Ectodermal cell (in vitro differentiated cells): ENCODE data around the gene ZNF568.

Experiments used
- H3K27ac ChIP-seq: 2 replicates; pipeline ENCODE4 v1.7.0; 2013; ENCODE audit warnings: mild to moderate bottlenecking, low read depth, low read length; ENCODE audit not compliant: insufficient read depth, poor library complexity, severe bottlenecking
- H3K27me3 ChIP-seq: 2 replicates; pipeline ENCODE4 v1.7.0; 2013; ENCODE audit warnings: mild to moderate bottlenecking, low read length; ENCODE audit not compliant: insufficient read depth, control insufficient read depth, poor library complexity, severe bottlenecking
- H3K36me3 ChIP-seq: one replicate; pipeline ENCODE4 v1.7.0; 2013; ENCODE audit warnings: low read length; ENCODE audit not compliant: control insufficient read depth, insufficient read depth
- H3K4me1 ChIP-seq: one replicate; pipeline ENCODE4 v1.7.0; 2013; ENCODE audit warnings: low read length; ENCODE audit not compliant: control insufficient read depth, insufficient read depth
- H3K4me3 ChIP-seq: 2 replicates; pipeline ENCODE4 v1.7.0; 2013; ENCODE audit warnings: low read depth, low read length, control low read depth; ENCODE audit not compliant: insufficient read depth
- H3K9me3 ChIP-seq: 2 replicates; pipeline ENCODE4 v1.7.0; 2013; ENCODE audit warnings: mild to moderate bottlenecking, low read length, moderate library complexity; ENCODE audit not compliant: control insufficient read depth
- WGBS, 2 experiments: methylation state at CpG; one replicate each; pipeline ENCODE4 v1.1.7; 2013; ENCODE audit warnings: missing lambda C conversion rate in 2 of 2; 5-methylcytosine and 5-hydroxymethylcytosine counted together

Gene ZNF568

GRCh38 chr19:36997843-36998235, 81.7 kb downstream of the ZNF568 start:
- 79 to 83% methylated on average over 7 of the region's 7 CpGs for WGBS, 2 experiments
- Histone ChIP-seq H3K27ac (no peak overlapping the region), H3K27me3 (no peaks in the 10 kb centered on the region), H3K9me3 (peaks cover 2% of the 10 kb centered on the region), H3K4me3 (no peak overlapping the region), H3K4me1 (no peaks in the 10 kb centered on the region), H3K36me3 (no peaks in the 10 kb centered on the region)

- no peaks in the 10 kb centered on the region for H3K36me3 ChIP-seq
- H3K4me3 ChIP-seq = no peak overlapping the region
- H3K4me1 ChIP-seq = no peaks in the 10 kb centered on the region
- H3K27me3 ChIP-seq = no peaks in the 10 kb centered on the region
- peaks cover 6% of the 10 kb centered on the region for H3K9me3 ChIP-seq
- no peak overlapping the region for H3K27ac ChIP-seq
- 94 to 97% methylated on average over 1 to 2 of the region's 2 CpGs for WGBS, 2 experiments
Observed at GRCh38 chr19:36999313-36999712, 83.2 kb downstream of the ZNF568 start.

- Histone ChIP-seq H3K4me1 (no peaks in the 10 kb centered on the region), H3K27ac (no peak overlapping the region), H3K36me3 (no peaks in the 10 kb centered on the region), H3K27me3 (no peaks in the 10 kb centered on the region), H3K9me3 (peaks cover 14% of the 10 kb centered on the region), H3K4me3 (no peak overlapping the region)
- WGBS, 2 experiments = 92 to 93% methylated on average over 47 to 48 of the region's 48 CpGs
Observed at GRCh38 chr19:37007587-37008220, 91.6 kb downstream of the ZNF568 start.

- Histone ChIP-seq H3K27me3 (no peaks in the 10 kb centered on the region), H3K4me3 (no peak overlapping the region), H3K27ac (no peak overlapping the region), H3K9me3 (peaks cover 10% of the 10 kb centered on the region), H3K36me3 (no peaks in the 10 kb centered on the region), H3K4me1 (no peaks in the 10 kb centered on the region)
- WGBS, 2 experiments = 90 to 92% methylated on average over 28 of the region's 28 CpGs
Observed at GRCh38 chr19:37009871-37010270, 93.7 kb downstream of the ZNF568 start.

GRCh38 chr19:37012093-37012745, 96.1 kb downstream of the ZNF568 start:
- Histone ChIP-seq H3K9me3 (peaks cover 8% of the 10 kb centered on the region), H3K4me3 (no peak overlapping the region), H3K36me3 (no peaks in the 10 kb centered on the region), H3K4me1 (no peaks in the 10 kb centered on the region), H3K27ac (no peak overlapping the region), H3K27me3 (no peaks in the 10 kb centered on the region)
- WGBS, 2 experiments = 92% methylated on average over 41 of the region's 41 CpGs

GRCh38 chr19:37014456-37014855, 98.3 kb downstream of the ZNF568 start:
- 90 to 91% methylated on average over 23 of the region's 23 CpGs for WGBS, 2 experiments
- no peaks in the 10 kb centered on the region for H3K27me3 ChIP-seq
- no peaks in the 10 kb centered on the region for H3K36me3 ChIP-seq
- H3K4me3 ChIP-seq = no peak overlapping the region
- peaks cover 2% of the 10 kb centered on the region for H3K9me3 ChIP-seq
- no peaks in the 10 kb centered on the region for H3K4me1 ChIP-seq
- no peak overlapping the region for H3K27ac ChIP-seq

- Histone ChIP-seq H3K9me3 (peaks cover 5% of the 10 kb centered on the region), H3K27ac (no peak overlapping the region), H3K4me3 (no peak overlapping the region), H3K4me1 (no peaks in the 10 kb centered on the region), H3K27me3 (no peaks in the 10 kb centered on the region), H3K36me3 (no peaks in the 10 kb centered on the region)
- 3 to 18% methylated on average over 1 of the region's 1 CpG for WGBS, 2 experiments
Observed at GRCh38 chr19:37045140-37045539, 129.0 kb downstream of the ZNF568 start.
